CD1c-positive myeloid dendritic cell (primary cell): Measurements from ENCODE around the gene CYRIA.

Experiments
- DNase-seq: peaks from one replicate; pipeline ENCODE4 v3.0.0-alpha.2; 2016; ENCODE audit errors: extremely low spot score

The CYRIA gene

DNA sequence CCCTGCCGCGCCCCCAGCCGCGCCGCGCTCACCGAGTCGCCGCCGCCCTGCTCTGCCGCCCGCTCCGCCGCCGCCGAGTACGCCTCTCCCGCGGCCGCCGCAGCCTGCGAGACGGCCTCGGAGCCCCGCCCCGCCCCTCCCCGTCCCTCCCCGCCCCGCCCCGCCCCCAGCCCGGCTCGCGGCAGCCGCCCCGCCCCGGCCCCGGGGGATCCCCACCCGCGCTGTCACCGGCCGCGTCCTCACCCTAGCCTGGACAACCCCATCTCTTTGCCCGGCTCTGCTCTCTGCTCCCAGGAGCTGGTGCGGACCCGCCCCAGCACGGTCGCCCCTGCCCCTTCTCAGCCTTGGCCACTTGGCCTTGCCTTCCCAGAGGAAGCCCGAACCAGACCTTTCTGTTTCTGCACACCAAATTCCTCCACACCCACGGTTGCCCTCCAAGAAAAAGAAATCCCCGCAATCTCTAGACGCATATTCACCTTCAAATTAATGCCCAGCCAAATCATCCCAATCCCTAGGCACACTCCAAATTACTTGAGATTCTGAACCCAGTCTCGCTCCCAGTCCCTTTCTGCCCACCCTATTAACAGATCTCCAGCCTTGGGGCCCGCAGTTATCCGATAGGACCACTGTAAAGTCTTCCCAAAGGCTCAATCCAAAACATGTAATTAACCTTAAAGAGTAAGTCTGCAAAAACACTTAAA, at the start of gene CYRIA:
Gene CYRIA, minus strand, starts transcription at position 87 of the 701 bp plus-strand sequence. CDS start 77,715 bp downstream, outside the sequence.
- DNase-seq, result peak; percentile 79

DNA sequence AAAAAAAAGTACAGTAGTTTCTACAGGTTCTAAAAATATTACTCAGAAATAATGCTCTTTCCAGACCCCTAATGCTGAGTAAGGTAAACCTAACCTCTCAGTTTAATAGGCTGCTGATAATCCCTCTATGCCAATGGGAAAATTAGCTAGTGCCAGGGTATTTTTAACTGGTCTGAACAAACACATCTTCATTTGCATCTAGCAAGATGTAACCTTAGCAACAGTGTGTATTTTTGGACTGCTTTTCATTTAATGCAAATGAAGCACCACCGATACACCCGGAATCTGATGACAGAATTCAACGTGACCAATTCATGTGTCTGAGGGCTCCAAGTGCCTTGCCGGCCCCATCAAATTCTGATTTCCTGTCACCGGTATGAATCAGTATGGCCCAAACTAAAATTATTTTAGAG, 47.4 kb upstream of the CYRIA start:
- DNase-seq, result no peak

DNA sequence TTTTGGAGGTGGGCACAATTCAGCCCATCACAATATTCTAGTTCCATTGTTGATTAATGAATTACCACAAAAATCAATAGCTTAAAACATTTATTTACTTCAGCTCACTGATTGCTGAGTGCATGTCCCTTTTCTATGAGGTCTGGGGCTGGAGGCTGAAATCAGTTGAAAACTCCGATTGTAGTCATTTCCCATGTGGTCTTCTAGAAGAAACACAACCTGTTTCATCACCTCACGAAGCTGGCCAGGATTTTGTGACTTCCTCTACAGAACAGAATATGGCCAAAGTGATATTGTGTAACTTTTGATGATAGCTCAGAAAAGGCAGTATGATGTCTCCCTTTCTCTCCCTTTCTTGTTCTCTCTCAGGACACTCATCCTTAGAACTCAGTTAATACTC, 44.1 kb upstream of the CYRIA start:
- peak; percentile 69 for DNase-seq

DNA sequence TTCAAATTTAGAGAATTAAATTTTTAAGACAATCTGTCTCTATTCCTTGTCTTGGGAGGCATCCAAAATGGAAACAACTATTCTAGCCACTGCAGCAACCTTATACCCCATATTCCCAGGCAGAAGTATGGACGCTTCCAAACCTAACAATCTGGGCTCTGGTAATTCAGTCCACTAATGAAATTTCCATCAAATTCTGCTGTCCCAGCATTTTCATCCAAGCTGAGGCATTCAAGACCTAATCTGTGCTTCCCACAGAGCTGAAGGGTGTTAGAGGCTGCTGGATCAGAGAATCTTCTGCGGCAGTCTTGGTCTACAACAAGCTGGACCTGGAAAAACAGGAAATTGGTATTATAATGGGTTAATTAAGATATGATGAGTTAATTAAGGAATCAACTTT, 42.5 kb upstream of the CYRIA start:
- DNase-seq, result no peak

DNA sequence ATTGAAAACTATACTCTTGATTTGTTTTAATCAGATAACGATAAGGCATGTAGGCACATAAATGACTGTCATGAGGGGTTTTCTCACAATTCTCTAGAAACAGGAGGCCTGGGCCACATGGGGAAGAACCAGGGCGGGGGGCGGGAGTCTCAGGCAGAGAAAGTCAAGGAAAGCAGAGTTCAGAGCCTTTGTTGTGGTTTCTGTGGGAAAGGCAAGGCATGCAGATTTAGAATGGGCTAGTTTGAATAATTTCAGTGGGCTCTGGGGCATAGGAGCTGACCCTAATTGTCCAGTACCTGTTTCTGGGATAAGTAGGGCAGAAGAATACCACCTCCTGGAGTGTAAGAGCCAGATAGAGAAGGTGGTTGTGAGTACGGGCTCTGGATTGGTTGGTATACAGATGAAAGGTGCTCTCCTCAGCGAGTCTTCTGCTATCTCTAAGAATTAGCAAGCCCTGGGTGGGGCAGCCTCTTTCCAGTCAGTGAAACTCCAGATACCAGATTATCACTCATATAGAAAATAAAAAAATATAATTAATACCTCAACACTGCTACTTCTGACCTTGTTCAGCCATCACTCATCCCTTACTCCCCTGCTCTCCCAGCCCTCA, 41.5 kb upstream of the CYRIA start:
- DNase-seq, result no peak

DNA sequence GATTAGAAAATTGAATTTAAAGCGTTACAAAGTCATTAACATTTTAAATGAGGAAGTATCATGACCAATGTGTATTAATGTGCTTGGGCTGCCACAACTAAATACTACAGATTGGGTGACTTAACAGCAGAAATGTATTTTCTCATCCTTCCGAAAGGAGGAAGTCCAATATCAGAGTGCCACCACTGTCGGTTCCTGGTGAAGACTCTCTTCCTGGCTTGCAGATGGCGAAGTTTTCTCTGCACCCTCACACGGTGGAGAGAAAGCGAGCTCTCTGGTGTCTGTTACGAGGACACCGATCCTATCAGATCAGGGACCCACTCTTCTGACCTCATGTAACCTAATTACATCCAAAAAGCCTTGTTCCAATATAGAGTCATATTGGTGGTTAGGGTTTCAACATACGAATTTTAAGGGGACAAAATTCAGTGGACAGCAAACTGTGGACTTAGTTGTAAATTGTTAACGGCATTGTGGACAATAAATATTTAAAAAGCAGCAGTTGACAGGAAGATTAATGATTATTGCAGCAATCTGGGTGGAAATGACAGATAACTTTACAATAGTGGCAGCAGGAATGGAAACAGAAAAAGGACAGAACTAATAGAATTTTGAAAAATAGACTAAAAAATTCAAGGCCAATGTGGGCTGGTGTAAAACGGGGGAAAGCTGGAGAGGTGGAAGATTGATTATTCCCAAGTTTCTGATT, 35.1 kb upstream of the CYRIA start:
- peak; percentile 44 for DNase-seq

DNA sequence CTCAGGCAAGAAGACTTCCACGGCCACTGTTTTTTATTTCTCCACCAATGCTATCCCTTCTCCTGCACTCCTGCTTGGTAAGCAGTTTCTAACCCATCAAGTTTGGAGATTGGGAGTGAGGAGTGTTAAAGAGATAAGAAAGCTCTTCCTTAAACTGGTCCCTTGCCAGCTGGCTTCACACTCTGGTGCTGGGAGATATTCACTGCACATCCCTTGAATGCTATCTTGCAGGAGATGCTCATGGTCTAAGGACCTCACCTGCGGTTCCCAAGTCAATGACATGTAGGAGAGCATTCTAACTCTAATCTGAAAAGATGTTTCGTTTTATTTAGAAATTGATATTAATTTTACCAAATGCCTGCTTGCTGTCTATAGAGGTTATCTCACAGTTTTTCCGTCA, 28.2 kb upstream of the CYRIA start:
- DNase-seq, result no peak

DNA sequence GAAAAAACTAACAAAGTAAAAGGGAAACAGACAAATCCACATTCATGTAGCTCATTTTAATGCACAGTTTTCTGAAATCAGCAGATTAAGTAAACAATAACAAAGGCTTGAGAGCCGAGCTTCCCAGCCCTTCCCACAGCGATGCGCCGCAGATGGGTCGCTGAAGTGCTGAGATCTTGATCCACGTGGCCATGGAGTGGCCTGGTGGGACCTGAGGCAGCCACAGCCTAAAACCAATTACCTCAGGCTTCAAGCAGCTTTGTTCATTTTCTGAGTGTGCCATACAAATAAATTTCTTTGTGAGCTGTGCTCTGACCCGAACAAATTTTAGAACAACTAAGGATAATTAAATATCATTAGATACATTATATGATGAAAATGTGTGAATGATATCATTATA, 25.6 kb upstream of the CYRIA start:
- no peak for DNase-seq

DNA sequence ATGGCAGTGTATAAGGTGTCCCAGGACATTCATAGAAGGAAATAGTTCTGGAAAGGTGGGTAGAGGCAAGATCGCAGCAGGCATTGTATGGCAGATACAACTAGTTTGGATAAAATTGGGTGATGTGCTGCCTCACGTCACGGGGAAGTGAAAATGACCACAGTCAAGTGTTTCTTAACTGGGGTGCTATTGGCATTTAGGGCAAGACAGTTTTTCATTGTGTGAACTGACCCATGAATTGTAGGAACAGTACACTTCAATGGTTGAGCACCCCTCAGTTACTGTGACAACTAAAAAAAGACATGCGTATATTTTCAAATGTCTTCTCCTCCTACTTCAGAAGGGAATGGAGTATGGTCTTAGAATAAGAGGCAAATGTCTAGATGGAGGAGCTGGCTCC, 22.3 kb upstream of the CYRIA start:
- DNase-seq, result no peak

DNA sequence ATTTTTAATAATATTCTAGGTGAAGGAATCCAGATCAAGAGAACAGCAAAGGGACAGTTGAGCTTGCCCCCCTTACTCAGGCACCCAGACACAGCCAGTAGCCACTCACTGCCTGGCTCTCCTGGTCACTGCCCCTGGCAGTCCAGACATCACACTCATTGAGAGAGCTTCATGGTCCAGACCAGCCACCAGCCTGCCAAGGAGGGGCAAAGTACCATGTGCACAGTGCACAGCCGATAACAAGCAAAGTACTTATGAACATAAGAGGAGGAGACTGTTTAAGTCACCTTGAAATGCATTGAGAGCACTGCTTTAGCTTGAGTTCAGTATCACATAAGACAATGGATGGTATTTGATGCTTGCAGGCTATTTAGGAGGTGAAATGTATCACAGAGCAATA, 21.6 kb upstream of the CYRIA start:
- no peak for DNase-seq

DNA sequence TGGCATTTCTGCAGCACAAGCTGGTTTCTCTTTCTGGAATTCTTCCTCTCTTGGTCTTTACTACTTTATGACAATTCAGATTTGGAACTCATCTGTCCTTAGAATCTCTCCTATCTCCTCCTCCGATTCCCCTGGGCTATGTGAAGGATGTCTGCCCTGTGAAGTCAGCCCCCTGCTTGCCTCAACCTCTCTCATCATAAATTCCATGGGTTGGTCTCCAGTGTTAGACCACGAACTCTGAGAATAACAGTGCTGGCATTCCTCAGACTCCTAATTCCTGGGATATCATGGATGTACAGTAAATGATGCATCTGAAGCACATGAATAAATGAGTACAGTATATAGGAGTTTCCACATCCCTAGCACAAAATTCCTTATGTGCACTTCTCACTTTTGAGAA, 21.0 kb upstream of the CYRIA start:
- DNase-seq, result no peak

DNA sequence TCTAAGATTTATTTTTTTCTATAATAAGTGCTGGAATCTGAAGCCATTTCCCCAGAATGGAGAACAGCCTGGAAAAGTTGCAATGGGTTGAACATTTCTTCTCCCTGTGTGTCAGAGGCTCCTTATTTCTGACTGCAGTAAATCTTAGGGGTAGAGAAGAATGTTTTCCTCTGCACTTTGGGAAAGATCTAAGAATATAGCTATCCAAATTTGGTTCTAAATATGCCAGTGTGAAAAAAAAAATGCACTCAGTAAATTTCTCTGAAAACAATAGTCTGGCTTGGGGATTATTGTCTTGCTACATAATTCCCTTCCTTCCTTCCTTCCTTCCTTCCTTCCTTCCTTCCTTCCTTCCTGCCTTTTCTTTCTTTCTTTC, 19.7 kb upstream of the CYRIA start:
- DNase-seq, result no peak

DNA sequence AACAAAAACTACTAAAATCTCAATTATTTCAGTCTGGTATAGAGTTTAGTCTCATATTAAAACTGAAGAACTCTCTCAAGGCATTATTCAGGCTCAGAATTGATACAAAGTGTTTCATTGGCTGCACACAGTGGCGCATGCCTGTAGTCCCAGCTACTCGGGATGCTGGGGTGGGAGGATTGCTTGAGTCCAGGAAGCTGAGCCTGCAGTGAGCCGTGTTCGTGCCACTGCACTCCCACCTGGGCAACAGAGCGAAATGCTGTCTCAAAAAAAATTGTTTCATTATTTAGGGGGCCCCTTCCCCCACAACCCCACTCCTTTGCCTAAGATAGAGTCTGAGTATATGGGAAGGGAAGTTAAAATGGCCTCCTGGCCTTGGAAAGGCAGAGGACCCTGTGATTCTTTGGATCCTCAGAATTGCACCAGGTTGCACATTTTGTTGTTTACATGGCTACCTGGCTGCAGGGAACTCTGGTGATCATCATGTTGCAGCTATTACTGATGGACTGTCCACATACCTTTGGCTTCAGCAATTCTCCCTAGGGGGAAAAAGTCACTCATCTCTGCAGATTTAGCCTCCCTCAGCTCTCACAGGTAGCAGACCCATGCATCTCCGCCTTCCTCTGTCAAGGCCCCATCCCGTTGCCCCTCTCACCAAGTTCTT, 19.2 kb upstream of the CYRIA start:
- DNase-seq, result no peak

DNA sequence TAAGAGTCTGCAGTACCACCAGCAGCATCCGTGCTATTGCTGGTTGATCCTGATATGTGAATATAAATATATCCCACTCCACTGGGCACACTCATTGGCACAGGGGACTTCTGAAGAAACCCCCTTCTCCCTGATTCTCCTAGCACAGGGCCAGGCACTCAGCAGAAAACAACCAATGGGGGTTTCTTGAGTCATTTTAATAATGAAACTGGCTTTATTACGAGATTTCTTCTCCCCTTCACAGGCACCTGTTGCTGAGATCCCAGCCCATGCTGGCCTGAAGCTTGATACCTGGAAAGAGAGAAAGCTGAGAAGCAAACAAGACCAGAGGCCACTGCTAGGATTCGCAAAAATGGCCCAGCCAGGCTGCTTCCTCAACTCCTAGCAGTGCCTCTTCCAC, 17.9 kb upstream of the CYRIA start:
- DNase-seq, result no peak

DNA sequence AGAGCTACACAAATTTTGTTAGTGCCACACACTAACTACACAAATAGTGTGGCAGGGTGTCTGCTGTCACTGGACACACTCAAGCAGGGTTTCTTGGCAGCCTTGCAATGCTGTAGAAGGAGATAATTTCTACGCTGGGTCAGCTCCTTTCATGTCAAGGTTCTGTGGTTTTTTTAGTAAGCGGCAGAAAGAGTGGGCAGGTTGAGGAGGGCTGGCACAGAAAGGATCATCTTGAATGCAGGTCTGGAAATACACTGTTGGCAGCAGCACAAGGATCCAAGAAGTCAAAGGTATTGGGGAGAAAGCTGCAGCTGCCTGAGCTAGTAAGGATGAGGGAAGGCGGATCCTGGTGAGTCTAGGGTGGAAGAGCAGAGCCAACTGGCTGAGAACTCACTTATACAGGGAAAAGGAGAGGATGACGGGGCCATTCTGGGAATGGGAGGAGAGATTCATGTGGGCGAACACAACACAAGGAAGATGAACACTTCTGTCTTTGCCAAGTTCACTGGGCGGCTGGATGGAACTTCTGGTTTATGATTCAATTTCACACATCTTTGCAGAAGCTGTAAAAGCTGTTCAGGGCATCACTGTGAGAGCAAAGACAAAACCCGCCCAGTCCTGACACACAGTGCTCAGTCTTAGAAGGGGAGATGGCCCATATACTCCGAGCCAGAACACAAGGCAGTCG, 16.9 kb upstream of the CYRIA start:
- no peak for DNase-seq

DNA sequence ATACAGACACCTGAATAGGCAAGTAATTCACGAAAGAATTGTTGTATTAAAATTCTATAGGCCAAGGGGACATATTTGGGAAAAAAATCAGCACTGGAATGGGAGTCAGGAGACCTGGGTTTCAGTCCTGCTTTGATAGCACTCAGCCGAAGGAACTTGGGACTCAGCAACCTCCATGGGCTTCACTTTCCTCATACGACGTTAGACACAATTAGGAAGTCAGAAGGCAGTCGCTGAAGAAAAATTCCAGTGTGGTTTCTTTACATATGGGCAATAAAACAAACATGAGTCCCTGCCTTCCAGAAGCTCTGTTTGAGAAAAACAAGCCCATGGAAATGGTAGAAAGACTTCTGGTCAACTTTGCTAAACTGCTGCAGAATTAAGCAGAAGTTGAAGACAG, 15.1 kb upstream of the CYRIA start:
- peak; percentile 35 for DNase-seq

DNA sequence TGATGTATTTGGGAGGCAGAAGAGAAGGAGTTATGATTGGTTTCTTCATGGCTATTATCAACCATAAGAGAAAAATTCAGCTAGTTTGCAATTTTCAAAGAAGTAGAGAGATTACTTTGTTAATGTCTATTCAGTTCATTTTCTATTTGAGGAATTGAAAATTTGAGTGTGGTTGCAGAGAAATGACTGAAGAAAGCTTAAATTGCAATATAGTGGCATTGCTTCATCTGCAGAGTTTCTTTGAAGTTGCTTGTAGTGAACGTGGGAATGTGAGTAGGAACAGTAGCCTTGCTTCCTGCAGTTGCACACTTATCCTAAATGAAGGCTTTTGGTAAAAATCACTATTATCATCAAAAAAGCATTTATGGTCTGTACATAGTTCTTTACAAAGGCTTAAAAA, 14.7 kb upstream of the CYRIA start:
- DNase-seq, result peak; percentile 69

DNA sequence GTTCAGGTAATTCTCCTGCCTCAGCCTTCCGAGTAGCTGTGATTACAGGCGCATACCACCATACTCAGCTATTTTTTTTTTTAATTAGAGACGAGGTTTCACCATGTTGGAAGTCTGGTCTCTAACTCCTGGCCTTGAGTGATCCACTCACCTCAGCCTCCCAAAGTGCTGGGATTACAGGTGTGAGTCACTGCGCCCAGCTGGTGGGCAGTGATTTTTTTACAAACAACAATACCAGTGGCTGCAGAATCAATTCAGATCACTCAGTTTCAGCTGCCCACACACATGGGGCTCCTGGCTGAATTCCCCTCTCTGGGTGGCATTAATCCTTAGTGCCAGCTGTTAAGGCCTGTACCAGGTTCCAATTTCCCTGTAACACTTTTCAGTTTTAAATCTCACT, 13.3 kb upstream of the CYRIA start:
- DNase-seq, result no peak

DNA sequence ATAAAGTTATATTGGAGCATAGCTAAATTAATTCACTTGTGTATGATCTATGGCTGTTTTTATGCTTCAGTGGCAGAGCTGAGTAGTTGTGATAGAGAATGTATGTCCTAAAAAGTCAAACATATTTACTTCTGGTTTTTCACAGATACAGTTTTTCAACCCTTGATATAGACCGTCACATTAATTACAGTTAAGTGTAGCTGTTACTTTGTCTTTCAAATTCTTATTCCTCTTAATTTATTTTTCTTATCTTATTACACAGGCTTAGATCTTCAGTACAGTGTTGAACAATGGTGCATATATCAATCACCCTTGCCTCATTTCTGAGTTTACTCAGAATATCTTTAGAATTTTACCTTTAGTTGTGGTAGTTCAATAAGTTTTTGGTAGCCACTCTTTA, 12.2 kb upstream of the CYRIA start:
- no peak for DNase-seq

DNA sequence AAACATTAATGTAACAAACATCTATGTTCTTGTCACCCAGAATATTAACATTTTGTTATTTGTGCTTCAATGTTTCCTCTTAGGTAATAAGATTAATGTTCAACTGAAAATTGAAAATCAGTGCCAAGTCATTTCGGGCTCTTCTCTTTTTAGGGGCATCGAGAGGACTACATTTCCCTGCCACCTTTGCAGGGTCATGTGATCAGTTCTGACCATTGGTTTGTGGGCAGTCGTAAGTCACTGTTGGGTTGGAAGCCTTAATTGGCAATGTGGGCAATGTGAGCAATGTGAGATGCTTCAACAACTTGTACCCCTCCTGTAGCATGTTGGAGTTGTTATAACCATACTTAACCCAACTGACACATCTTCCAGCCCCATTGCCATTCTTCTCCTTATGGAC, 10.1 kb upstream of the CYRIA start:
- no peak for DNase-seq

DNA sequence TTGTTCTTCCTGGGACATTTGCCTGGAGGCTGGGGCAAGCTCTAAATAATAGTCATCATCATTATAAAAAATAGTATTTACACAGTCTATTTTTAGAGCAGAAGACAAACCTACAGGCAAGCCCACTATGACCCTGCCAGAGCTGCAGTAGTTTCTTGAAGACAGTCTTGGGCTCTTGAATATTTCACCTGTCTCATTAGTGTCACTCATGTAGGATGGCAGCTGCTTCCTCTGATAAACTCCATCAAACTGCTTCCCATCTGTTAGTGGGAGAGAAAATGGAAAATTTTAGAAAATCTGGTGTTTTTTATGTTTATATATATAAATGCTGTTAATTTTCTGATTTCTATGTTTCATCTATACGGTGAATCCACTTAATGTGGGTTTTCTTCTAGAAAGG, 8.5 kb upstream of the CYRIA start:
- DNase-seq, result no peak

DNA sequence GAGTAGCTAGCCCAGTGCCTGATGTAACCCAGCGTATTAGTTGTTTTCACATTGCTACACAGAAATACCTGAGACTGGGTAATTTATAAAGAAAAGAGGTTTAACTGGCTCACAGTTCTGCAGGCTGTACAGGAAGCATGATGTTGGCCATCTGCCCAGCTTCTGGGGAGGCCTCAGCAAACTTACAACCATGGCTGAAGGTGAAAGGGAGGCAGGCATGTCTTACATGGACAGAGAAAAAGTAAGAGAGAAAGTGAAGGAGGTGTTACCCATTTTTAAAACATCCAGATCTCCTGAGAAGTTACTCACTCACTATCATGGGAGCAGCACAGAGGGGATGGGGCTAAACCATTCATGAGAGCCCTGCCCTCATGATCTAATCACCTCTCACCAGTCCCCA, 6.1 kb upstream of the CYRIA start:
- no peak for DNase-seq
